Activated T-cell treated with anti-CD3 and anti-CD28 coated beads, Interleukin-2, amount 50 U/mL, for 4 hours (primary cell): ENCODE results near the gene PLEKHA7. TPM values are rescaled to one million over a fixed set of nuclear protein-coding genes. Genes with fewer than 3 reads are reported as not detected.
"Not testable (repeated sequence)": the region's sequence is repeated elsewhere in the genome, so short reads cannot be mapped to it uniquely, and the experiment has no call there.

ENCODE experiments used
- ATAC-seq, 2 donors: fragments of 200-7000 bp; cut with Tn5 transposase; one replicate each; pipeline ENCODE4 v1.10.0; 2021
- DNase-seq: peaks from one replicate; pipeline ENCODE4 v3.0.0-alpha.2; 2020
- H3K27me3 Mint-ChIP-seq: one replicate; pipeline ENCODE4 v1.8.0; 2021; ENCODE audit warnings: low read depth, mixed read lengths
- H3K36me3 Mint-ChIP-seq: one replicate; pipeline ENCODE4 v1.8.0; 2022; ENCODE audit warnings: mixed read lengths; ENCODE audit not compliant: insufficient read depth
- H3K4me1 Mint-ChIP-seq: one replicate; pipeline ENCODE4 v1.8.0; 2021; ENCODE audit warnings: low read depth, mixed read lengths
- H3K4me3 Mint-ChIP-seq: one replicate; pipeline ENCODE4 v1.8.0; 2021; ENCODE audit warnings: mild to moderate bottlenecking, moderate library complexity, mixed read lengths
- H3K9me3 Mint-ChIP-seq: one replicate; pipeline ENCODE4 v1.8.0; 2021; ENCODE audit warnings: mixed read lengths
- total RNA-seq, 3 donors: library from RNA; stranded (reverse); gene quantifications; one replicate each; pipeline ENCODE4 v1.2.1, GENCODE V29; 2021

The PLEKHA7 gene, protein sequence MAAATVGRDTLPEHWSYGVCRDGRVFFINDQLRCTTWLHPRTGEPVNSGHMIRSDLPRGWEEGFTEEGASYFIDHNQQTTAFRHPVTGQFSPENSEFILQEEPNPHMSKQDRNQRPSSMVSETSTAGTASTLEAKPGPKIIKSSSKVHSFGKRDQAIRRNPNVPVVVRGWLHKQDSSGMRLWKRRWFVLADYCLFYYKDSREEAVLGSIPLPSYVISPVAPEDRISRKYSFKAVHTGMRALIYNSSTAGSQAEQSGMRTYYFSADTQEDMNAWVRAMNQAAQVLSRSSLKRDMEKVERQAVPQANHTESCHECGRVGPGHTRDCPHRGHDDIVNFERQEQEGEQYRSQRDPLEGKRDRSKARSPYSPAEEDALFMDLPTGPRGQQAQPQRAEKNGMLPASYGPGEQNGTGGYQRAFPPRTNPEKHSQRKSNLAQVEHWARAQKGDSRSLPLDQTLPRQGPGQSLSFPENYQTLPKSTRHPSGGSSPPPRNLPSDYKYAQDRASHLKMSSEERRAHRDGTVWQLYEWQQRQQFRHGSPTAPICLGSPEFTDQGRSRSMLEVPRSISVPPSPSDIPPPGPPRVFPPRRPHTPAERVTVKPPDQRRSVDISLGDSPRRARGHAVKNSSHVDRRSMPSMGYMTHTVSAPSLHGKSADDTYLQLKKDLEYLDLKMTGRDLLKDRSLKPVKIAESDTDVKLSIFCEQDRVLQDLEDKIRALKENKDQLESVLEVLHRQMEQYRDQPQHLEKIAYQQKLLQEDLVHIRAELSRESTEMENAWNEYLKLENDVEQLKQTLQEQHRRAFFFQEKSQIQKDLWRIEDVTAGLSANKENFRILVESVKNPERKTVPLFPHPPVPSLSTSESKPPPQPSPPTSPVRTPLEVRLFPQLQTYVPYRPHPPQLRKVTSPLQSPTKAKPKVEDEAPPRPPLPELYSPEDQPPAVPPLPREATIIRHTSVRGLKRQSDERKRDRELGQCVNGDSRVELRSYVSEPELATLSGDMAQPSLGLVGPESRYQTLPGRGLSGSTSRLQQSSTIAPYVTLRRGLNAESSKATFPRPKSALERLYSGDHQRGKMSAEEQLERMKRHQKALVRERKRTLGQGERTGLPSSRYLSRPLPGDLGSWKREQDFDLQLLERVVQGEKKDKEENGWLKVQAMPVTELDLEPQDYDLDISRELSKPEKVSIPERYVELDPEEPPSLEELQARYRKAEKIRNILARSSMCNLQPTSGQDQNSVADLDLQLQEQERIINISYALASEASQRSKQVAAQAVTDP
- total RNA-seq, result 1 to 10 TPM; 2.7 to 3.4 (median 2.7) TPM

- Mint-ChIP-seq H3K4me1 (peaks cover 8% of the 10 kb centered on the region), H3K27me3 (peaks cover 18% of the 10 kb centered on the region), H3K36me3 (no peaks in the 10 kb centered on the region), H3K4me3 (peak within 1 kb of the TSS; percentile 90), H3K9me3 (no peaks in the 10 kb centered on the region)
- ATAC-seq, result peak; percentile 34 to 41
- DNase-seq, result no peak
These were observed at the start of gene PLEKHA7 for GRCh38 chr11:17014321-17014832. Gene PLEKHA7, minus strand, starts transcription at chr11:17014414. Its CDS starts 13 bp downstream, at chr11:17014401.

- H3K36me3 Mint-ChIP-seq, result no peaks in the 10 kb centered on the region
- ATAC-seq (peak; percentile 82 to 83), DNase-seq (peak; percentile 21)
- H3K9me3 Mint-ChIP-seq, result no peaks in the 10 kb centered on the region
- no peaks in the 10 kb centered on the region for H3K27me3 Mint-ChIP-seq
- H3K4me1 Mint-ChIP-seq, result no peaks in the 10 kb centered on the region
- no peak overlapping the region for H3K4me3 Mint-ChIP-seq
These were observed 49.2 kb upstream of the PLEKHA7 start for GRCh38 chr11:17063171-17064002.

GRCh38 chr11:17051146-17051545, 36.9 kb upstream of the PLEKHA7 start:
- not testable (repeated sequence) for ATAC-seq, H3K27me3 Mint-ChIP-seq, H3K36me3 Mint-ChIP-seq, DNase-seq, H3K9me3 Mint-ChIP-seq, H3K4me3 Mint-ChIP-seq, H3K4me1 Mint-ChIP-seq

DNA sequence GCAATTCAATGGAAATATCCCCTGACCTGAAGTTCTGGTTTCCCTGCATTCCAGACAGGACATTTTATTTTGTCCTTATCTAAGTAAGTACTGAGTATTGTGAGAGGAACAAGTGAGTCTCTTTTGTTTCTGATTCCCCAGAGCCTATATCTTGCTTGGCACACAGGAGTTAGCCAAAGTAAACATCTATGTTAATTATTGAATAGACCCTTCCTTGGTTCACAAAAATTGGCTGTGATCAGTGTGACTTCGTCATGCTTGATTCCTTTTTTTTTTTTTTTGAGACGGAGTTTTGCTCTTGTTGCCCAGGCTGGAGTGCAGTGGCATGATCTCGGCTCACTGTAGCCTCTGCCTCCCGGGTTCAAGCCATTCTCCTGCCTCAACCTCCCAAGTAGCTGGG, 34.3 kb upstream of the PLEKHA7 start:
- H3K9me3 Mint-ChIP-seq, DNase-seq, H3K27me3 Mint-ChIP-seq, ATAC-seq, H3K4me1 Mint-ChIP-seq, H3K36me3 Mint-ChIP-seq, H3K4me3 Mint-ChIP-seq: not testable (repeated sequence)

DNA sequence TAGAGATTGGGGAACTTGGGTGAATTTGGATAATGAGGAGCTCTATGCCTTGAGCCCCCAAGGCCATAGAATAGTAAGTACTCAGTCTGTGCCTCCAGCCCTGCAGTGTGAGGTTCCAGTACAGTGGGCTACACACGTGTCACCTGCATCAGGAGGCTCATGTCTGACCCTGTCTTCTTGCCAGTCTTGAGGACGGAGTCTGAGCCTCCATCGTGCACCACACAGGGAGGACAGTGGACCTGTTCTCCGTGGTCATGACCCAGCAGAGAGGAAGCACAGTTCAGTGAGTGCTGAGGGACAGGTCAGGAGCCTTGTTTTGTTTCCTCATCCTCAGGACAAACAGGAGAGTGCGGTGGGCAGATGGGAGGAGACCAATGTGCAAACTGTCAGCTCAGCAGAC, 32.5 kb upstream of the PLEKHA7 start:
- H3K9me3 Mint-ChIP-seq, result no peaks in the 10 kb centered on the region
- peaks cover 5% of the 10 kb centered on the region for H3K27me3 Mint-ChIP-seq
- DNase-seq (no peak), ATAC-seq (no peak)
- H3K4me3 Mint-ChIP-seq, result no peak overlapping the region
- no peaks in the 10 kb centered on the region for H3K4me1 Mint-ChIP-seq
- no peaks in the 10 kb centered on the region for H3K36me3 Mint-ChIP-seq

DNA sequence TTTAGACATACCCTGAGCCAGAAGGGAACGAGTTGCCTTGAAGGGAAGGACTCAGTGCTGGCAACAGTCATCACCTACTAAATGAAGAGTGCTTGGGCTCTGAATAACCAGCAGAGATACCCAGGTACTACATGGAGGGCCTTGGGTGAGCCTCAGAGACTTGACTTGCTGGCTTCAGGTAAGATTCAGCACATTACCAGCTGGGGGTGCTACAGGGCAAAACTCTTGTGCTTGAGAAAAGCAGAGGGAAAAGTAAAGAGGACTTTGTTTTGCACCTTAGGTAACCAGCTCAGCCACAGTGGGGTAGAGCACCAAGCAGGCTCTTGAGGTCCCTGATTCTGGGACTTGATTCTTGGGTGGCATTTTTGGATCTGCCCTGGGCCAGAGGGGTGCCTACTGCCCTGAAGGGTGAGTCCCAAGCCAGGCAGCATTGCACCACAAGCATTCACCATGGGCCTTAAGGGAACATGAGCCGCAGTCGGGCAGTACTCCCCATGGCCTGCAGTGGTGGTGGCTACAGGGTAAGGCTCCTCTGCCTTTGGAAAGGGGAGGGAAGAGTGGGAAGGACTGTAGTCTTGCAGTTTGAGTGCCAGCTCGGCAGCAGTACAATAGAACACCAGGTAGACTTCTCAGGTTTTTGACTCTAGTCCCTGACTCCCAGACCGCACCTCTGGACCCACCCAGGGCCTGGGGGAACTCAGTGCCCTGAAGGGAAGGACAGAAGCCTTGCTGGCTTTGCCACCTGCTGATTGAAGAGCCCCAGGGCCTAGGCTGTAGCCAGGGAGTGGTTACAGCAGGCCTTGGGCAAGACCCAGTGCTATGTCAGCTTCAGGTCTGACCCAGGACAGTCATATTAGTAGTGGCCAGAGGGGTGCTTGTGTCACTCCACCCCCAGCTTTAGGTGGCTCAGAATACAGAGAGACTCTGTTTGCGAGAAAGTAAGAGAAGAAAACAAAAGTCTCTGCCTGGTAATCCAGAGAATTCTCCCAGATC, 22.7 kb upstream of the PLEKHA7 start:
- H3K9me3 Mint-ChIP-seq, result no peaks in the 10 kb centered on the region
- DNase-seq (no peak), ATAC-seq (no peak)
- H3K36me3 Mint-ChIP-seq, result peaks cover 3% of the 10 kb centered on the region
- H3K4me3 Mint-ChIP-seq, result no peak overlapping the region
- peaks cover 10% of the 10 kb centered on the region for H3K27me3 Mint-ChIP-seq
- no peaks in the 10 kb centered on the region for H3K4me1 Mint-ChIP-seq

- H3K4me3 Mint-ChIP-seq, ATAC-seq, H3K36me3 Mint-ChIP-seq, H3K27me3 Mint-ChIP-seq, H3K9me3 Mint-ChIP-seq, DNase-seq, H3K4me1 Mint-ChIP-seq: not testable (repeated sequence)
These were observed 19.8 kb upstream of the PLEKHA7 start for GRCh38 chr11:17034027-17034426.

- H3K4me3 Mint-ChIP-seq, result no peak overlapping the region
- no peak for DNase-seq
- H3K9me3 Mint-ChIP-seq, result no peaks in the 10 kb centered on the region
These were observed 12.4 kb upstream of the PLEKHA7 start for GRCh38 chr11:17026487-17027082.

DNA sequence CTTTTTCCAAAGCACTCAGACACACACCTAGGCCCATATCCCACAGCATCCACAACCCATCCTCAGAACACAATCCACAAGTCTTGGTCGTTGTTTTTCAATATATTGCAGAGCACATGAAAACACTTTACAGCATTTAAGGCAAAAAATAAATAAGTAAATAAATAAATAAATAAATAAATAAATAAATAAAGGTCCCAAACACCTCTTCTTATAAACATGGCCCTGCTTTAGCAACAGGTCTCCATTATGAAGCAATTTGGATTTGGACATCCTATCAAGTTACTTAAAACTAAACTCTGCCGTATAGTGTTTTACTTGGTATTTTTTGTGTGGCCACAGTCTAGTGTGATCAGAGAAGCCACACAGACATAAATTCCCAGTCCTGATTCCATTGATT, 10.7 kb upstream of the PLEKHA7 start:
- ATAC-seq, result no peak
- DNase-seq, result no peak
- Mint-ChIP-seq H3K36me3 (no peaks in the 10 kb centered on the region), H3K9me3 (no peaks in the 10 kb centered on the region), H3K27me3 (no peaks in the 10 kb centered on the region), H3K4me1 (no peaks in the 10 kb centered on the region), H3K4me3 (no peak overlapping the region)

More at GRCh38 chr11:17026487-17027082, 12.4 kb upstream of the PLEKHA7 start:
- Mint-ChIP-seq H3K4me1 (no peaks in the 10 kb centered on the region), H3K36me3 (no peaks in the 10 kb centered on the region), H3K27me3 (no peaks in the 10 kb centered on the region)
- ATAC-seq, result no peak

DNA sequence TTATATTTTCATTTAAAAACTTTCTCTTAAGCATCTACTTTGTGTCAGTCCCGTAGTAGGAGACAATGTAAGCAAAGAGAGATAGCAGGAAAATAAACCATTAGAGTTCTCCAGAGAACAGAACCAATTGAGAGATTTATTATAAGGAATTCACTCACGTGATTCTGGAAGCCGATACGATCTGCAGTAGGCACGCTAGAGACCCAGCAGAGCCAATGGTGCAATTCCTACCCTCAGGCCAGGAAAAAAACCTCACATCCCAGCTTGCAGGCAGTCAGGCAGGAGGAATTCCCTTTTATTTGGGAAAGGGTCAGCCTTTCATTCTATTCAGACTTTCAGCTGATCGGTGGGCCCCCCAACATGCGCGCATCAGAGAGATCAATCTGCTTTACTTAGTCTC, 7.3 kb upstream of the PLEKHA7 start:
- DNase-seq, result no peak
- Mint-ChIP-seq H3K4me1 (no peaks in the 10 kb centered on the region), H3K9me3 (no peaks in the 10 kb centered on the region), H3K27me3 (no peaks in the 10 kb centered on the region), H3K4me3 (no peak overlapping the region), H3K36me3 (no peaks in the 10 kb centered on the region)
- no peak for ATAC-seq

GRCh38 chr11:17020831-17021230, 6.6 kb upstream of the PLEKHA7 start:
- Mint-ChIP-seq H3K27me3 (peaks cover 5% of the 10 kb centered on the region), H3K36me3 (no peaks in the 10 kb centered on the region), H3K9me3 (no peaks in the 10 kb centered on the region), H3K4me1 (no peaks in the 10 kb centered on the region), H3K4me3 (no peak overlapping the region)
- ATAC-seq, result no peak
- DNase-seq, result no peak

GRCh38 chr11:17019232-17019631, 5.0 kb upstream of the PLEKHA7 start:
- no peak overlapping the region for H3K4me3 Mint-ChIP-seq
- no peak for ATAC-seq
- no peaks in the 10 kb centered on the region for H3K9me3 Mint-ChIP-seq
- no peak for DNase-seq
- H3K27me3 Mint-ChIP-seq, result peaks cover 16% of the 10 kb centered on the region
- no peaks in the 10 kb centered on the region for H3K36me3 Mint-ChIP-seq
- peaks cover 8% of the 10 kb centered on the region for H3K4me1 Mint-ChIP-seq
